HG03060 (cell line): ENCODE results near the gene PRX.
"Not testable (repeated sequence)": the region's sequence is repeated elsewhere in the genome, so short reads cannot be mapped to it uniquely, and the experiment has no call there.

Source experiments
- ATAC-seq: cut with Tn5 transposase; IDR thresholded peaks from one replicate; pipeline ENCODE4 v1.9.1; 2021; ENCODE audit warnings: low read depth, moderate number of reproducible peaks; ENCODE audit not compliant: unreplicated experiment

The PRX gene

DNA sequence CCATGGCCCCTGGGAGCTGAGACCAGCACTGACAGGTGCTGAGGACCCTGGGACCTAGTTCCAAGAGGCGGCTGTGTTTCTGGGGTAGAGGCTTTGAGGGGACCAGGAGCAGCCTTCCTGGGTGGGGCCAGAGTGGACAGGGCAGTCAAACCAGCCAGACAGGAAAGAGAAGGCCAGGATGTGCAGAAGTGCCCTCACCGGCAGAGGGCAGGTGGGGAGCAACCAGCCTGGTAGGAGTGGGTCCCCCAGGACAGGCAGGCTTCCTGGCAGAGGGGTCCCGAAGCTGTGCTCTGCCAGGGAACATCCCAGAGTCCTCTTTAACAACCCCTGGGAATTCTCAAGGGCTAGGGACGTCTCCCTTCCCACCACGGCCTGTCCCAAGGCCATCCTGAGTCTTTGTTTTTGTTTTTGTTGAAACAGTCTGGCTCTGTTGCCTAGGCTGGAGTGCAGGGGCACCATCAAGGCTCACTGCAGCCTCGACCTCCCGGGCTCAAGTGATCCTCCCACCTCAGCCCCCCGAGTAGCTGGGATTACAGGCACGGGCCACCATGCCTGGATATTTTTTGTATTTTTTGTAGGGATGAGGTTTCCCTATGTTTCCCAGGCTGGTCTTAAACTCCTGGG lies 20.2 kb downstream of the PRX start:
- ATAC-seq, result no peak

DNA sequence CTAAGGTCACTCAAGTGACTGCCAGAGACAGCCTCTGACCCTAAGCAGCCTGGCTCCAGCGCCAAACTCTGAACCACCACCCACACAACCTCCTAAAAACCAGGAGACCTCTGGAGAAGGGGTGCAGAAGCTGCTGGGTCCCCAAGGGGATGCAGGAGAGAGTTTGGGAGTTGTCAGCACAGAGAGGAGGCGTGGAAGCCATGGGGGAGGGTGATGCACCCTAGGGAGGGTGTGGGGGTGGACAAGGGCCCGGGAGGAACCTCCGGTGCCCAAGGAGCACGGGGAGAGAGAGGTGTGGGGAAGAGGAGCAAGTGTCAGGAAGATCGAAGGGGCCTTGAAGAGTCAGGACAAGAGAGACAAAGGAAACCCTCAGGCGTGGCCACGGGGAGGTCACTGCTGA lies 21.1 kb downstream of the PRX start:
- ATAC-seq, result no peak

DNA sequence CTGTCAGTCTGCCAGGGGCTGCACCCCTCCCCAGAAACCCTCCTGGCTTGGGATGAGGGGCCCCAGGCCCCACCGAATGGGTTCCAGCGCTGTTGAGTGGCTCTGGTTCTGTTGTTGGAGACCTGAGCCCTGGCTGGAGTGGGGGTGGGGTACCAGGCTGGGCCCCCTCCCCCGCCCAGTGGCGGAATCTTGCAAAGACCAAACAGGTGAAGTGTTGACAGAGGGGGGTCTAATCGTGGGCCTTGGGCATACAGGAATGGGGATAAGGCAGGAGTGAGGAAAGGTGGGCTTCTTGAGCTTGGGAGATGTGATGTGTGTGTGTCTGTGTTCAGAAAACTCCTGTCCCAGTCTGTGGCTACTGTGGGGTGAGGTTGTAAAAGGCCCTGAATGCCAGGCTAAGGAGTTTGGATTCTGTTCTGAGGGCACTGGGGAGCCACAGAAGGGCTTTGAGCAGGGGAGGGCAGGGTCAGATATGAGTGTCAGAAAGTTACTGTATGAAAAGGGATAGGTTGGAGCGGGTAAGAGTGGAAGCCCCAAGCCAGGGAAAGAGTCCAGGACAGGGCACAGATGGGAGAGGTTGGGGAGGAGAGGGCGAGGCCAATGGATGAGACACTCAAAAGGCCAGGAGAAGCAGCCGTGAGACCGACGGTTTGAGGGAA lies 23.0 kb downstream of the PRX start, which contains the start of gene HIPK4:
Gene HIPK4 (minus strand): TSS at position 98 of the 659 bp plus-strand sequence. CDS start 279 bp downstream, outside the sequence.
- ATAC-seq, result no peak

DNA sequence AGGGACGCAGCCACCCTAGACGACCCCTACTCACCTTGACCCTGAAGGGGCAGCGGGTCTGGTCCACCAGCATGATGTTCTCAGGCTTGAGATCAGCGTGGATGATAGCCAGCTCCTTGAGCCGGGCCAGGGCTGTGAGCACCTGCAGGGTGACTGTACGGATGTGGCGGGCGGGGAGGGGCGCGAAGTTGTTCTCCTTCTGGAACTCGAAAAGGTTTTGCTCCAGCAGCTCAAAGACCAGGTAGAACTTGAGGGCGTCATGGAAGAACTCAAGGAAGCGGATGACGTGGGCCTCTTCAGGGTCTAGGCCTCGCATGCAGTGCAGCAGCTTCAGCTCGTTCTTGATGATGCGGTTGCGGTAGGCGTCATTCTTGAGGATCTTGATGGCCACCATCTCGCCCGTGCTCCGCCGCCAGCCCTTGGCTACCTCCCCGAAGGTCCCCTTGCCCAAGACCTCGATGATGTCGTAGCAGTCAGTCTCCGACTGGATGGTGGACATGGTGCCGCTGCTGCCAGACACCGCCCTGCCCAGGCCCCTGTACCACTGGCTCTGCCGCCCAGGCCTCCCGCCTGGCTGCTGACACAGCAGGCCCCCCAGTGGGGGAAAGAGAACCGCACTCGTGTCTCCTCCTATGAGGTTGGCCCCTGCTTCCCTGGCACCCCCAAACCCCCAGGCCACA lies 23.6 kb downstream of the PRX start:
- ATAC-seq, result no peak

DNA sequence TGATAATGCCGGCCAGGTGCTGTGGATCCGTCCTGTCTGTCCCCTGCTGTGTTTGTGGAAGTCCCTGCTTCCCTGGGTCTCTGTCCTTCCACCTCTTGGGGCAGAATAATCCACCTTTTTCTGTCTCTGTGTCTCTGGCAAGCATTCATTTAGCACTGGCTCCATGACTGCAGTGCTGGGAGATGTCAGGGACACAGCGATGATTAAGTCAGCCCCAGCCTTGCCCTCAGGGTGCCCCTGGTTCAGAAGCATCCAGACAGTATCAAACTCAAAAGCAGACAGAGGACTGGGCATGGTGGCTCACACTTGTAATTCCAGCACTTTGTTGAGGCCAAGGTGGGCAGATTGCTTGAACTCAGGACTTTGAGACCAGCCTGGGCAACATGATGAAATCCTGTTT lies 24.7 kb downstream of the PRX start:
- ATAC-seq, result no peak

DNA sequence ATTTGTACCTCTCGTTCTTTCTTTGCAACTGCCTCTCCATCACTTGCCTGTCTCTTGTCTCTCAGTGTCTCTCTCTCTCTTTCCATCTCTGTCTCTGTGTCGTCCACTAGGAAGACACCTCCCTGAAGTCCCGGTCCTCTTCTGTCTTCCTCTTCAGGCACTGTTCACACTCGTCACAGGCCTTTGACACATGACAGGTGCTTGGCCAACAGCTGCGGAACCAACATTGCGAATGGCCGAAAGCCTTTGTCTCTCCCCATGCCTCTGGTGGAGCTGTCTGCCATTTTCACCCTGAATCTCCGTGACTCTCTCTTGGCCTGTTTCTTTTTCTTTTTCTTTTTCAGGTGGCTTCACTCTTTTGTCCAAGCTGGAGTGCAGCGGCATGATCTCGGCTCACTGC lies 26.0 kb downstream of the PRX start:
- no peak for ATAC-seq

DNA sequence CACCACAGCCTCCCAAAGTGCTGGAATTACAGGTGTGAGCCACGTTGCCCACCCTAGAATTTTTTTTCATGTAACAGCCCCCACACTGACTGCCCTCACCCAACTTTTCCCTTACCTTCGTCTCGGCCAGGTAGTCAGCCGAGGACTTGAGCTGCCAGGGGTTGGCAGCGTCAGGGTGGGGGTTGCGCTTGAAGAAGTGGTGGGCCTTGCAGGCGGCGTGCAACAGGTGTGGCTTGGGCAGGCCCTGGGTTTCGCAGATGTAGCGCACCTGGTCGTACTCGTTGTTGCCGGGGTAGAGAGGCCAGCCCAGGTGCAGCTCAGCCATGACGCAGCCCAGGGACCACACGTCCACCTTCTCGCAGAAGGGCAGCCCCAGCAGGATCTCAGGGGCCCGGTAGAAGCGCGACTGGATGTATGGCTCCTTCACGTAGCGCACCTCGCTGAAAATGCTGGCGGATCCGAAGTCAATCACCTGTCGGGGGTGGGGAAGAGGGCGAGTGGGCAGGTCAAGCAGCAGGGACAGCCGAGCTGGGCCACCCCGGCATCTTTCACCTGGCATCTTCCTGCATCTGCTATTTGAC lies 29.4 kb downstream of the PRX start:
- no peak for ATAC-seq

DNA sequence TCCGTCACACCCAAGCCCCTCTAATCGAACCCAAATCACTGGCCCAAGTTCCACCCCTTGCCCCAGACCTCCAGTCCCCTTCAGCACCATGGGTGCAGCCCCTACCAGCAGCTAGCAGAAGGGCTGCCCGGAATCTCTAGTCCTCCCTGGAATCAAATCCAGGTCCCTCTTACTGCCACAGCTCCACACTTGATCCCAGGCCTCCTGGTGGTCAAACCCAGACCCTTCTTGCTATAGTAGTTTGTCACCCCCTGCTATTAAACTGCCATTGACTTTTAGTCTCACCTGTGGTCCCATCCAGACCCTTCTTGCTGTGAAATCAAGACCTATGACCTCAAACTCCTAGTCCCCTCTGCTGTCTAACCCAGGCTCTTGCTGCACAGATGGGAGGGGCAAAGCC lies 31.9 kb downstream of the PRX start:
- ATAC-seq, result no peak

DNA sequence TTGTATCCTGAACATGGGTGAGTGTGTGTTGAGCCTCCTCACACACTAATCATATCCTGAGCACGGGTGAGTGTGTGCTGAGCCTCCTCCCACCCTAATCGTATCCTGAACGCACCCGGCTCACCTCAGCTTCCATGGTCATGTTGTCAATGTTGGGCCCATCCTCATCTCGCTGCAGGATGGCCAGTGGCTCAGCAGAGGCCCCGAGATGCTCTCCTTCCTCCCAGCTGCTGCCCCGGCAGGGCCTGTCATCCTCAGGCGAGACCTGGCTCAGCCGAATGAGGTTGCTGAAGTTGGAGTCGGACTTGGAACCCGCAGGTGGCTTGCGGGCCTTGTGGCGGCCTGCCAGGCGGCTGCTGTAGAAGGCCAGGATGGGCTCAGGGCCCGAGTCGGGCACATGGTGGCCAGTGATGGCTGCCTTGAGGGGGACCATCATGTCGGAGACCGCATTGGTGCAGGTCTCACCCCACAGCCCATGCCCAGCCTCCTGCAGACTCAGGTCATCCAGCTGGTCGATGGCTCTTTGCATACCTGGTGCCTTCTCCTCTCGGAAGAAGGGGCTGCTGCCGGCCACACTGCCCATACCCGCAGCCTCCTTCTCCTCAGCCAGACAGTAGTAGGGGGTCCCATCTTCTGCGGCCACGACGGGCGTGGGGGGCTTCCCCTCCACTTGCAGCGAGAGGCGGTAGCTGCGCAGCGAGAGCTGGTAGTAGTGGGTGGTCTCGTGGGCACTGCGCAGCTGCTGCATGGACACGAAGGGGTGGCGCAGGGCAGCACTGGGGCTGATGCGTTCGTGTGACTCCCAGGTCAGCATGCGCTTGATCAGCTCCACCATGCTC lies 32.8 kb downstream of the PRX start:
- no peak for ATAC-seq

DNA sequence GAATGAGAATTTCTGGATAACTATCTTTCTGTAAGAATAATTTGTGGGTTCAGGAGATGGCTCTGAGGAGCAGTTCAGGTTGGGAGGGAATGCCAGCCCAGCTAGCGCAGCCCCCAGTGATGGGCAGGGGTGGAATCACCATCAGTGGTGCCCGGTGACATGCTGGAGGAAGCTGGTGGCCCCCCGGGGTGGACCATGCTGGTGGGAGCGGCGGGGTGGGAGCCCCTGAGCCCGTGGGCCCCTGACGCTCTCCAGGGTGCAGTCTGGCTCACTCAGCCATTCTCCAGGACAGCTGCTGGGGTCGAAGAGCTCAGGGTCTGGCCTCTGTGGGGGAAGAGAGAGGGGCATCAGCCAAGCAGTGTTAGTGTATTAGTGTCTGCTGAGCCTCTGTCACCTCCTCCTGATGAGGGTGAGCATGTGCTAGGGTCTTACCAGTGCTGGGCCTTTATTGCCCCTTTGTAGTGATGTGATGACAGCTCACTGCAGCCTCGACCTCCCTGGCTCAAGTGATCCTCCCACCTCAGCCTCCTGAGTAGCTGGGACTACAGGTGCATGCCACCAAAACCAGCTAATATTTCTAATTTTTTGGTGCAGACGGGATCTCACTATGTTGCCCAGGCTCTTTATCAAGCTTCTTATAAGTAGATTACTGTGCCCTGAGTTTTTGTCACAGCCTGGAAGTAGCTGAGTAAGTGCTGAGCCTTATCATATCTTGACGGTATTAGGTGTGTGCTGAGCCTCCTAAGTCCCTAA lies 33.6 kb downstream of the PRX start:
- ATAC-seq, result no peak

DNA sequence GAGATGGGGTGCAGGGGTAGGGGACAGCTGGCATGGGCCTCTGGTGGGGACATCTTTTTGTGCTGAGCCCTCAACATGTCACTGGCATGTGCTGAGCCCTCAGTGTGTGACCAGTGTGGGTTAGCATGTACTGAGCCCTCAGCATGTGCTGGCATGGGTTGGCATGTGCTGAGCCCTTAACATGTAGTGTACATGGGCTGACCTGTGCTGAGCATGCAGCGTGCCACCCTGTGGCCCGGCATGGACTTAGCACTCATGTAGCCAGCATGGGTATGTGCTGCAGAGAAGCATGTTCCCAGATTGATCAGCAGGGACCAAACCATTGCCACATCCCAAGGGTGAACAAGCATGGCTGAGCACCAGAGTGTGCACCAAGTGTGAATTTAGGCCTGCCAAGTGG lies 34.7 kb downstream of the PRX start:
- no peak for ATAC-seq

DNA sequence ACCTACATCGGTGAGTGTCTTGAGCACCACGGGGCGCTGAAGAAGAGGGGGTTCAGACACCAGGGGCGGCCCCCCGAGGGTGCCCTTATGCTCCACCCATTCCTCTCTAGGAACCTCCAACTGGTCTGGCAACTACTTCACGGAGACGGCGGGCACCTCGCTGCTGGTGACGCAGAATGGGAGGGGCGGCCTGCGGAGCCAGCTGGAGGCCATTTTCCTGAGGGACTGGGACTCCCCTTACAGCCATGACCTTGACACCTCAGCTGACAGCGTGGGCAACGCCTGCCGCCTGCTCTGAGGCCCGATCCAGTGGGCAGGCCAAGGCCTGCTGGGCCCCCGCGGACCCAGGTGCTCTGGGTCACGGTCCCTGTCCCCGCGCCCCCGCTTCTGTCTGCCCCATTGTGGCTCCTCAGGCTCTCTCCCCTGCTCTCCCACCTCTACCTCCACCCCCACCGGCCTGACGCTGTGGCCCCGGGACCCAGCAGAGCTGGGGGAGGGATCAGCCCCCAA lies 35.2 kb downstream of the PRX start:
- no peak for ATAC-seq

DNA sequence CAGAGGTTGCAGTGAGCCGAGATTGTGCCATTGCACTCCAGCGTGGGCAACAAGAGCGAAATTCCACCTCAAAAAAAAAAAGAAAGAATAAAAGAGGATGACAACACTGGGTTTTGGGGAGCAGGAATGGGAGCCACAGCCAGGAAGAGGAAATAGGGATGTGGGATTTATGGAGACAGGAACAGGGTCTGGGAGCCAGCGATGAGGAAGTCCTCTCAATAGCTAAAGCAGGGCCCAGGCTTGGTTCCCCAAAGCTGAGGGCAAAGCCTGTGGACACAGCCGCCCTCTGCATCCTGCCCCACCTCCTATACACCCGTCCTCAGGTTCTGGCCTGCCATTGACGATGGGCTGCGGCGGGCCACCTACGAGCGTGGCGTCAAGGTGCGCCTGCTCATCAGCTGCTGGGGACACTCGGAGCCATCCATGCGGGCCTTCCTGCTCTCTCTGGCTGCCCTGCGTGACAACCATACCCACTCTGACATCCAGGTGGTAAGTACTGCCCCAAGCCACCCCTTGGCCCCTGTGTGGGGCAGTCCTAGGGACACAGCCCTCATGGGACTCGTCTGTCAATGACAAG lies 36.8 kb downstream of the PRX start:
- no peak for ATAC-seq

DNA sequence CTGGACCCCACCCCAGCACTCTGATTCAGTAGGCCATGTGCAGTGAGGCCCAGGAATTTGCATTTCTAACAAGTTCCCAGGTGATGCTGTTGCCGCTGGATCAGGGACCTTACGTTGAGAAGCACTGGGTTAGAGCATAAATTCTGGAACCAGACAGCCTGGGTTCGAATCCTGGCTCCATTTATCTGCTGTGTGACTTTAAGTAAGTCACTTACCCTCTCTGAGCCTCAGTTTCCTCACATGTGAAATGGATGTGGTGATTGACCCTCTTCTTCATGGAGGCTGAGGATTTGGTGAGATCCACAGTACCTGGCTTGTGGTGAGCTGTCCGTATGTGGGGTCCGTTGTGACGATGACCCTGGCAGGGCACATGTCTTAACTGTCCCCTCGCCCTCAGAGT lies 39.1 kb downstream of the PRX start:
- no peak for ATAC-seq

DNA sequence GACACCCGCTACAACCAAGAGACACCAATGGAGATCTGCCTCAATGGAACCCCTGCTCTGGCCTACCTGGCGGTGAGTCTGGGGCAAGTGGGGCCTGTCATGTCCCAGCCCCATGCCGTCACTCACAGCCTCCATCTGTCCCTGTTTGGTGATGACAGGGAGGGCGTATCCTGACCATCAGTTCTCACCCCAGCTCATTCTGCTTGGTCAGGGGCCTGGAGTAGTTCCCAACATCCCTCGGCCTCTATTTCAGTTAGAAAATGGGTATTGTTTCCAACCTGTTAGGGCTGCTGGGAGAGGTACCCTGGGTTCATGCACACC lies 41.4 kb downstream of the PRX start:
- no peak for ATAC-seq

DNA sequence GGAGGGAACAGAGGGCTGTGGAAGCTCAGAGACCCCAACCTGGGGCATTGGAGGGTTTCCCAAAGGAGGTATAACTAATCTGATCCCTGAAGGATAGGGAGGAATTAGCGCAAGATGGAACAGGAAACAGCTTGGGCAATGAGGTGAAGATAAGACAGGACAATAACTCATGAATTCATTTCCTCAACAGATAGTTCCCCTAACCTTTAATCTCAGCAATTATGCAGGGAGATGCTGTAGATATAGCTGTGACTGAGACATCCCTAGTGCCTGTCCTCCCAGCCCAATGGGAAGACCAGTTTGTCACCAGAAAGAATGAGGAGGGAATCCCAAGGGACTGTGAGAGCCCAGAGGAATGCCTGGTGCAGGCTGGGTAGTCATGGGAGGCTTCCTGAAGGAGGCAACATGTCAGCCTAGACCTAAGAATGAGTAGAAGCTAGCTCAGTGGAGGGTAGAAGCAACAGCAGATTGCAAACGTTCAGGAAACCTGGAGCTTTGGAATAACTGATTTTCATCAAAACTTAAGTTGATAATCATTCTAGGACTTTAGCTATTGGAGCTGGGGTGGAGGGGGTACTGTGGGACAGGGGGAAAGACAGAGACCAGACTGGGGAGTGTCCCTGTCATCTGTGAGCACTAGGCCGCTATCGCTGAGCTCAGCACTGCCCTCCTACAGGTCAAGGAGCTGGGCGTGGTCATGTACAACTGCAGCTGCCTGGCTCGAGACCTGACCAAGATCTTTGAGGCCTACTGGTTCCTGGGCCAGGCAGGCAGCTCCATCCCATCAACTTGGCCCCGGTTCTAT lies 42.0 kb downstream of the PRX start:
- no peak for ATAC-seq

DNA sequence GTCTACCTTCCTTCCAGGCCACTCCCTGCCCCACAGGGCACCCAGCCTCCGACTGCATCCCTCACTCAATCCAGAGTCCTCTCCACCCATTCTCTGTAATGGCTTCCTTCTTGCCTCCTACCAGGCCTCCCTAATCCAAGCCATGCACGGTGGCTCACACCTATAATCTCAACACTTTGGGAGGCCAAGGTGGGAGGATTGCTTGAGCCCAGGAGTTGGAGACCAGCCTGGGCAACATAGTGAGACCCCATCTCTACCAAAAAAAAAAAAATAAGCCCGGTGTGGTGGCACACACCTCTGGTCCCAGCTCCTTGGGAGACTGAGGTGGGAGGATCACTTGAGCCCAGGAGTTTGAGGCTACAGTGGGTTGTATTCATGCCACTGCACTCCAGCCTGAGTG lies 42.9 kb downstream of the PRX start:
- ATAC-seq, result not testable (repeated sequence)

DNA sequence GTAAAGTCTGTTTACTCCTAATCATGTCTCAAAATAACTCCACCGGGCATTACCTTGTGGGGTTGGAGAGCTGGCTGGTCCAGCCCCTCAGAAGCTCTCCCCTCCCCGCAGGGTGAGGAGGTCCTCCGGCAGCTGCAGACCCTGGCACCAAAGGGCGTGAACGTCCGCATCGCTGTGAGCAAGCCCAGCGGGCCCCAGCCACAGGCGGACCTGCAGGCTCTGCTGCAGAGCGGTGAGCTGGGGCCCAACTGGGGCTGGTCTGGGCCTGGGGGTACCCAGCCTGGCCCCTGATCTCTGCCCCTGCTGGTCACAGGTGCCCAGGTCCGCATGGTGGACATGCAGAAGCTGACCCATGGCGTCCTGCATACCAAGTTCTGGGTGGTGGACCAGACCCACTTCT lies 43.4 kb downstream of the PRX start:
- ATAC-seq, result no peak
